BJ (cell line): ENCODE results near the gene TSC22D2. TPM values are rescaled to one million over a fixed set of nuclear protein-coding genes. Genes with fewer than 3 reads are reported as not detected.

ENCODE experiments used
- CTCF ChIA-PET: fragments of 350-600 bp; formaldehyde crosslinking; extraction: SDS; loops from one replicate; lab custom pipeline; 2021; ENCODE audit warnings: antibody characterized with exemption, inconsistent platforms; lab: Yijun Ruan, JAX
- POLR2A ChIA-PET: fragments of 300-600 bp; sonication (Branson Sonifier 250); formaldehyde crosslinking; extraction: SDS; loops from one replicate; lab custom pipeline; 2021; ENCODE audit warnings: antibody characterized with exemption; lab: Charles Lee
- DNase-seq: peaks from one replicate; pipeline ENCODE4 v3.0.0-alpha.2; 2011; ENCODE audit warnings: low read depth
- H3K27me3 ChIP-seq: 2 replicates; pipeline ENCODE4 v1.6.0; 2011; ENCODE audit warnings: low read length; ENCODE audit not compliant: control insufficient read depth, insufficient read depth
- H3K36me3 ChIP-seq: 2 replicates; pipeline ENCODE4 v1.5.1; 2011; ENCODE audit warnings: low read length; ENCODE audit not compliant: control insufficient read depth, insufficient read depth
- H3K4me3 ChIP-seq: 2 replicates; pipeline ENCODE4 v1.5.1; 2011; ENCODE audit warnings: low read depth, mild to moderate bottlenecking, control low read depth, low read length
- CTCF ChIP-seq: IDR thresholded peaks from 2 replicates; pipeline ENCODE4 v1.5.1; 2011; ENCODE audit warnings: low read depth, mild to moderate bottlenecking, control low read depth, inconsistent platforms, low read length, moderate library complexity; ENCODE audit not compliant: insufficient read depth
- polyA plus RNA-seq: library from polyadenylated mRNA; depleted of rRNA; stranded (reverse); fragments of >200 nt; gene quantifications from 2 replicates; pipeline ENCODE4 v1.2.3, GENCODE V29; 2011

Gene TSC22D2
- polyA plus RNA-seq, 1 experiment = 8.4 TPM

GRCh38 chr3:150391161-150391560, 16.9 kb upstream of the TSC22D2 start:
- ChIA-PET CTCF (interaction anchor here (1.4 kb wide), 1 partner anchor 13 kb away, joined by 4 read pairs; no protein-coding TSS in a partner anchor), POLR2A (no interaction called here)
- no peak for DNase-seq

GRCh38 chr3:150393745-150394144, 14.4 kb upstream of the TSC22D2 start:
- DNase-seq = no peak
- no peak overlapping the region for H3K4me3 ChIP-seq
- POLR2A ChIA-PET = no interaction called here
- no peaks in the 10 kb centered on the region for H3K27me3 ChIP-seq
- H3K36me3 ChIP-seq = no peaks in the 10 kb centered on the region
- CTCF ChIA-PET = interaction anchor here (1.2 kb wide), 1 partner anchor 210 kb away, joined by 3 read pairs; no protein-coding TSS in a partner anchor
- no peak for TF ChIP-seq CTCF

More at GRCh38 chr3:150391161-150391560, 16.9 kb upstream of the TSC22D2 start:
- Histone ChIP-seq H3K27me3 (no peaks in the 10 kb centered on the region), H3K36me3 (no peaks in the 10 kb centered on the region), H3K4me3 (no peak overlapping the region)
- no peak for TF ChIP-seq CTCF

- Histone ChIP-seq H3K4me3 (no peak overlapping the region), H3K27me3 (no peaks in the 10 kb centered on the region), H3K36me3 (no peaks in the 10 kb centered on the region)
- no peak for DNase-seq
- TF ChIP-seq CTCF = no peak
- POLR2A ChIA-PET = no interaction called here
- CTCF ChIA-PET = interaction anchor here (1.2 kb wide), 1 partner anchor 210 kb away, joined by 3 read pairs; no protein-coding TSS in a partner anchor
These were observed 13.5 kb upstream of the TSC22D2 start for GRCh38 chr3:150394606-150395005.

GRCh38 chr3:150396491-150396890, 11.6 kb upstream of the TSC22D2 start:
- DNase-seq = no peak
- Histone ChIP-seq H3K4me3 (no peak overlapping the region), H3K27me3 (no peaks in the 10 kb centered on the region), H3K36me3 (no peaks in the 10 kb centered on the region)
- ChIA-PET CTCF (interaction anchor here (0.5 kb wide), 1 partner anchor 11 kb away, joined by 3 read pairs; no protein-coding TSS in a partner anchor), POLR2A (interaction anchor here (0.7 kb wide), 1 partner anchor 154 kb away, joined by 3 read pairs; no protein-coding TSS in a partner anchor)
- TF ChIP-seq CTCF = no peak

- Histone ChIP-seq H3K4me3 (no peak overlapping the region), H3K27me3 (no peaks in the 10 kb centered on the region), H3K36me3 (no peaks in the 10 kb centered on the region)
- no peak for TF ChIP-seq CTCF
- CTCF ChIA-PET = interaction anchor here (0.5 kb wide), 1 partner anchor 12 kb away, joined by 3 read pairs; no protein-coding TSS in a partner anchor
- DNase-seq = no peak
- POLR2A ChIA-PET = interaction anchor here (0.7 kb wide), 1 partner anchor 154 kb away, joined by 3 read pairs; no protein-coding TSS in a partner anchor
These were observed 11.0 kb upstream of the TSC22D2 start for GRCh38 chr3:150396956-150397550.
